NCI-H1048 (cell line): ENCODE measurements around the gene ANK3.
"Not testable (repeated sequence)": the region's sequence is repeated elsewhere in the genome, so short reads cannot be mapped to it uniquely, and the experiment has no call there.

ENCODE experiments used
- DNase-seq: peaks from one replicate; lab custom pipeline; 2025; lab: John Stamatoyannopoulos, UW

Gene ANK3

DNA sequence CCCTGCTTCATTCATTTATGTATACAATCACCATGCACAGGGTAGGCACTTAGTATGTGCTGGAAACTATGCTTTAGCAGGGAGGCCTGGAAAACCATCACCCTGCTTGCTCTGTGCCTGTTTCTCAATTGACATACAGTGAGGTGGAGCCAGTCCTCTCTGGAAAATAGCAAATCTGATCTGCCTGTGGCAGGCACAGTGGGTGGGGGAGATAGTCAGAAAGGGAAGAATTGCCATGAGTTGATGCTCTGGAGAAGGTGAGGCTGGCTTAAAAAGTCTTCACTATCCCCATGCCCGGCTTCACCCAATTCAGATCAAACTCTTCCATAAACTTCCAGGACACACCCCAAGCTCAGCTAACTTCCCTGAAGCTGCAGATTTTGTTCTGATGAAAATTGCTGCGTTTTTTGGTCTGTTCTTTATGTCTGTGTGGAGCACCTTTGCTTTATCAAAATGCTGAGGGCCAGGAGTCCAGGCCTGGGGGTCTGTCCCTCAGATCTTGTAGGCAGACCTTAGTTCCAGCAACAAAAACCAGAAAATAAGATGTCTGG, 84.8 kb downstream of the ANK3 start:
- DNase-seq, result no peak

DNA sequence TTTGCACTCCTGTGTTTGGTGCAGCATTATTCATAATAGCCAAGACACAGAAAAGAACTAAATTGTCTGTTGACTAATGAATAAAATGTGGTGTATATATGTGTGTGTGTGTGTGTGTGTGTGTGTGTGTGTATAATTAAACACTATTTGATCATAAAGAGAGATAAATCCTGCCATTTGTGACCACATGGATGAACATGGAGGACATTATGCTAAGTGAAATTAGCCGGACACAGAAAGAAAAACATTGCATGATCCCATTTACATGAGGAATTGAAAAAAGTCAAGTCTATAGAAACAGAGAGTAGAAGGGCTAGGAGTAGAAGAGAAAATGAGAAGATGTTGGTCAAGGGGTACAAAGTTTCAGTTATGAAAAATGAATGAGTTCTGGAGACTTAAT, 85.9 kb downstream of the ANK3 start:
- DNase-seq, result no peak

DNA sequence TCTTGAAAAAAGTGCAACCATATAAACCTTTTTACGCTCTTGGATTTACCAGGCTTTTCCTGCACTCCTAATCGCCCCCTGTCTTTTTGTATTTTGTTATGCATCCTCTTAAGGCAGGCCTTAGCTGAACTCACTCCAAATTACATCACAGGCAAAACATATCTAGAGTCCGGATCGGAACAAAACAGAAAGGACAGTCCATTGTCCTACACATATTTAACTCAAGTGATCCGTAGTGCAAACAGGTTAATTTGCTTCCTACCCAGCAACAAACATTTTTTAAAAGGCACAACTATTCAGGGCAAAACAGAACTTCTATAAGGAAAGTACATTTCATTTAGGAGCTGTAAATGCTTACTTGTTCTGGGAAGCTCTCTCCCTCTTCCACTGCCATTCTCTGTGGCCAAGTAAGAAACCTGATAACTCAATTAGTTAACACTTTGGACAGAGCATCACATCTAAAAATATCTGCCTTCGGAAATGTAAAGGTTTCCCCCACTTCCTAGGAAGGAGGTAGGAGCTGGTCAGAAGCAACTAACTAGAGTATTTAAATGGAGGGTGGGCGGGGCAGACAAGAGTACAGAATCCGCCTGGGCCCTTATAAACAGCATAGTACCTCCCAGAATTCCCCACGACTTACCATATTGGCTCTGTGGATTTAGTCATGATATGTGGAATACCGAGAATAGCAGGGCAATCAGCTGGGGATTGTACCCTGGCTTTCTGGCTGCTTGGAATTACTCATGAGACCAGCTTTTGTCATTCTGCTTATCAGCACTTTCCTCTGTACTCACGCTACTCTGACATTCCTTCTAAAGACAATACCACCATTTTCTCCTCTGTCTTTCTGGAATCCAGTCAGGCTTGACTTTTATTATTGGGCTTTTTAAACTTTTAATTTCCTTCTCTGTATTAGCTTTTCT, 89.5 kb downstream of the ANK3 start:
- DNase-seq, result no peak

DNA sequence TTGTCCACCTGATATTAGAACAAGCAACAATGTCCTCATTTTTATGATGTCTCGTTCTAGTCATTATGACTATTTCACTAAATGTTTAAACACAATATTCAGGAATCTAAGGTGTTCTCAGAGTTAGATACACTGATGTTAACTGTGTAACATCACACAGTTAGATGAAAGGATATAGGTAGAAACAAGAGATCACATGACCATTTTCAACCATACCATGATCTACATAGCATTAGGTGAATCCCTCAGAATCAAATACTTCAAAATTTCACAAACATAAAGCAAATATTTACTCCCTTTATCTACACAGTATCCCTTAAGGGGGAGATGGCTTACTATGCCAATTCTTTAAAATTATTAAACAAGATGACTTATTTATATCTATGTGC, 90.3 kb downstream of the ANK3 start:
- DNase-seq, result no peak

DNA sequence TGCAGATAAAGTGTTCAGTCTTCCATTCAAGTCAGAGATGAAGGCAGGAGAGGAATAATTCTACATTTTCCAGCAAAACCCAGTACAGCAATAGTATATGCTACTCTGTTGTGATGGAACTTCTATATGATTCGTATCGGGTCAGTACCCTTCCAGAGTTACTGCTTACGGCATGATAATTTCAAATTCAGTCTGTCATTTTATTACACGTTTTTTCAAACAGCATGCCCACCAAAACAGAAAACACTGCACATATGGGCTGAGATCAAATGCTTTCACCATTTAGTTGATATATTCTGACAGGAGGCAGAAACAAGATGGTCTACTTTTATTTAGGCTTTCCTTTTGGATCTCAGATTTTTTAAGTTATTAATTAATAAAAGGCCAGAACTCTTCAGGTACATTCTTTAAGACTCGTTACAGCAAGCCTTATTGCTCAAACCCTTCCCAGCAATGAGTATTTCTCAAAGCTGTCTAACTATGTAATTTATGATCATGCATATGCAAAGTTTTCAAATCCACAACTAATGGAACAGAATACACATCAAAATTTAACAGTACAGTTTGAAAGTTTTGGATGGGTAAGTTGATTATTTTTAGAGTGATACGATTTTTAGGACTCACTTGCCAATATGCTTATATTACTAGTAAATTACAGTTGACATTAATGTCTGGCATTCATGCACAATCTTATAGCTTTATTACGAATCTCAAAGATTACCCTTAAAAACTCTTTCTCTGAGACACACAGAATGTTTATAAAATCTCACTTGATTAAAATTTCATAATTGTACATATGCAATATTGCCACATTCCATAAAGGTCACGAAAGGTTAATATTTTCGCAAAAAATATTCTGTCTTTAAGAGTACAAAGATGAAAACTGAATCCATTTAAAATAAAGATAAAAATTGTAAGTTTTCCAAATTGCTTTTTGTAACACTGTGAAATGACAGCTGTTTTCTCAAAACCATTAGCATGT, 91.0 kb downstream of the ANK3 start:
- DNase-seq, result no peak

DNA sequence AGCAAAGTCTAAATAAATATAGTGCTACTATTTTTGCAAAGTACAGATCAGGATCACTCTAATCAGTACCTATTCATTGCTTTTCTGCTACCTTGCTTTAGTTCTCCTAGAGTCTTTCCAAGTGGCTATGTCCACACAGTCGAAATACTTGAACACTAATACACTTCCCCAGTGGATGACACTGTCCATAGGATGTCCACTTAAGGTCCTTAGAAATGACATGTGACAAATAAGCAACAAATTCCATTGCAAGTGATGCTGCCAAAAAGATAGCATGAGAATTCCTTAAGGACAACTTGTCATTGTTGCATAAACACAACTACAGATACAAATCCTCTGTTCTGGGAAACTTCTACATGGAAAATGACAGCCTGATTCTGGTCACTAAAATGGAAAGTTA, 93.6 kb downstream of the ANK3 start:
- DNase-seq, result no peak

DNA sequence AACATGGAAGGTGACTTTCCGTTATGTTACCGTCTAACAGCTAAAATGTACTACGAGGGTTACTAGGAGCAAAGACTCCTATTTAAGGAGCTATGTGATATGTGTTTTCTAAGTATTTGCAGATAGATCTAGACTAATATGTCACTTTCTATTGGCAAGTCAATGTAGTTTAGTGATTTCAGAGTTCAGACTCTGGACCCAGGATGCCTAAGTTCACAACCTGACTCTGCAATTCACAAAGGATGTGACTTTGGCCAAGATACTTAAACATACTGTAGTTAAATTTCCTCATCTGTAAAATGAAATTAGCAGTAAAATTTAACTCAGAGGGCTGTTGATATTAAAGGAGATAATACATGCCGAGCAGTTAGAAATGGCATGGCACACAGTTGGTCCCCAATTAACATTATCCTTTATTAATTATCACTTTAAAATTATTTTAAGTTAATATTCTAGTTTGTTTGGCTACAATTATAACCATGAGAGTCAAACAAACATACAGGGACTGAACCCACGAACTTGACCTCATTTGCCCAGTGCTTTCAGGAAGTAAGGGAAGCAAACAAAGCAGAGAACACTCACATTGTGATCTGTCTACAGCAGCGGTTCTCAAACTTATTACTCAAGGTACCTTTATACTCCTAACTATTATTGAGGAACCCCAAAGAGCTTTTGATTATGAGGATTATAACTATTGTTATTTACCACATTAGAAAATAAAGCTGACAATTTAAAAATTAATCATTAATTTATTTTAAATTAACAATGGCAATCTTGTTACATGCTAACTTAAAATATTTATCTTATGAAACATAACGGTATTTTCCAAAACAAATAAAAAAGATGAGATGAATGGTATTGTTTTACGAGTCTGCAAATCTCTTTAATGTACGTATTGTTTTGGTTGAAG, 94.4 kb downstream of the ANK3 start:
- no peak for DNase-seq

DNA sequence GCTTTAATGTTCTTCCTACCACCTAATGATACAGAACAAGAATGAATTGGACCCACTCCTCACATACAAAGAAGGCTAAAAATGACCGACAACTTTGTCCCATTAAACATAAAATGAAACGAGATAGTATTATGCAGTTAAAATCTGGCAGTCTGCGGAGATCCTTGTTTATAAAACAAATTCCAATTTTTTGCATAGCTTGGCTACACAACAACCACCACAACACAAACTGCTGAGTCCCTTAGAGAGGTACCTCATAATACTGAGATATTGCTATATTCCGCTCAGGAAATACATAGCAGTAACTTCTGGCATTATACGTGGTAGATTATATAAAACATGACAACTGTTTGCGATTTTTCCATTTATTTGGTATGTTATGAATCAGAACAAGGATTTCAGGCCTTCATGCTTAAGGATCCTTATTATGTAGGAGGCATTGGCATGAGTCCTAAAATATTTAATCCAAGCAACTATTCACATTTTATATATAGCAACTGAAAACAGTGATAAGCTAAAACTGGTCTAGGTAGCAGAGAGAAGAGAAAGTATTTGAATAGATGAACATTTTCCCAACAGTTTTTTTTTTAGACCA, 96.0 kb downstream of the ANK3 start:
- DNase-seq, result no peak

DNA sequence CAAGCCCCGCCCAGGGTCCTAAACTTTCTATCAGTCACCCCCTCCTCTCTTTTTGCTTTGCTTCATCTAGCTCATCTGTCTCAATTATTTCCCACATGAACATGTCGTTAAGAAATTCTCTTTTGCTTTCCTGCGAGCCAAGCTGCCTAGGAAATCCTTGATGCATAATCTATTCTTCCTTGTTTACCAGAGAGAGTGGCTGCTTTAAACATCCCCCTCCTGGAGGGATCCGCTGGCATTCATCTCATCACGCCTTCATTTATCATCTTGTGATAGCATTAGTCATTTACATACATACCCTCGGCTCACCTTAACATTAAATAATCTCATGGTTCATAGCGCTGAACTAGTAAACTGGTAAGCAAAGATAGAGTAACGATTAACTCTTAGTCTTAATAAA, 96.7 kb downstream of the ANK3 start:
- DNase-seq, result no peak

DNA sequence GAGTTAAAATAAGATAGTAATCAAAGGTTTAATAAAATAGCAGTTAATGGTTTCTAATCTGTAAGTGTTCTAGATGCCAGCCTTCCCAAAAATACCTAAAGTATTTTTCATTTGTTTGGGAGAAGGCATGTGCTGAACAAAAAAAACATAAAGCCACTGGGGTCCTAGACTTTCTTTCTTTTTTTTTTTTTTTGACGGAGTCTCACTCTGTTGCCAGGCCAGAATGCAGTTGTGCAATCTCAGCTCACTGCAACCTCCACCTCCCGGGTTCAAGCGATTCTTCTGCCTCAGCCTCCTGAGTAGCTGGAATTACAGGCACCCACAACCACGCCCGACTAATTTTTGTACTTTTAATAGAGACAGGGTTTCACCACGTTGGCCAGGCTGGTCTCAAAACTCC, 97.1 kb downstream of the ANK3 start:
- not testable (repeated sequence) for DNase-seq

DNA sequence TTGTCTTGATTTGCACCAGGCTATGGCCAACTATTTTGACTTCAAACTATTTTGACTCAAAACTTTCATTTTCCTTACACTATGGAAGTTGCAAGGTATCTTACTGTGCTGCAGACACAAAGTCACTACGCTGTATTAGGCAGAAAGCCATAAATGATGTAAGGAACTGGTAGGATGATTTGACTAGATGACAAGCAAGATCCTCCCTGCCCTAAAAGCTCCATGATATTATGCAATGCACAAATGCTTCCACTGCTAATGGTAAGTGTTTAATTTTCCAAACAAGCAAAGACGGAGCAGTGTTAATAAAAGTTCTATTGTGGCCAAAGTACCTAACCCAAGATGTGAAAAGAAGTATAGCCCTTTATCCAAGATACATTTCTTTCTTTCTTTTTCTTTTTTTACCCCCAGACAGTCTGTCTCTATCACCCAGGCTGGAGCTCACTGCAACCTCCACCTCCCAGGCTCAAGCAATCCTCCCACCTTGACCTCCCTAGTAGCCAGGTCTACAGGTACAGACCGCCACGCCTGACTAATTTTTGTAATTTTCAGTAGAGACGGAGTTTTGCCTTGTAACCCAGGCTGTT, 98.2 kb downstream of the ANK3 start:
- no peak for DNase-seq

DNA sequence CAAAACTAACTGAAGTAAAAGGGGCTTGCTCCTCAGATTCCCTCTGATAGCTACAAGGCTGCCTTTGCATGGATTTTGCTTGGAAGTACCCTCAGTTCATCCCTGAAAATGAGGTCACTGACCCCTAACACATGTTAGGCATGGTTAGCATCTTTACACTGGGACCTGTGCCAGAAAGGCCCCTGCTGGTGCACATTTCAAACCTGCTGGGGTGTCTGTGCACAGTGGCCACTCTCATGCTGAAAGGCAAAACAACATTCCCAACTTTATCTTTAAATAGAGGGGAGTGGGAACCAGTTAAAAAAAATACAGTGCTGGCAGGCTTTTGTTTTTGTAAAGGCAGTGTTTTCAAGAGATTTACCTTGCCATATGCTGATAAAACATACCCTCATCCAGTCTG, 99.1 kb downstream of the ANK3 start:
- no peak for DNase-seq

DNA sequence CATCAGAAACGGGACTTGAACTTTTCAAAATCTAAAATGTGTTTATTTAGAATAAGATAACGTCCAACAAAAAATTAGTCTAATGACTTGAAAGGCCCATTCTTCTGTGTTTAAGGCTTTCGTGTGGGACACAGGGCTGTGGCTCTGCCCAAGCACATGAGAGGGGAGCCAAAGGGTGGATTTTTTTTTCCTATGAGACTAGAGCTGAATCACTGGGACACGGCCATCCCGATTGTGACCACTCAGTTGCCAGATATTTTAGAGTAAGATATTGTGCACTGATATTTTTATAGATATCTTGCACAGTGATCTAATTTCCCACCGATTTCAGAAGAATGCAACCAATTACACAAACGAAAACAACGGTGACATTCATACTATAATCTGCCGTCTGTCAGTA, 99.9 kb downstream of the ANK3 start:
- no peak for DNase-seq

DNA sequence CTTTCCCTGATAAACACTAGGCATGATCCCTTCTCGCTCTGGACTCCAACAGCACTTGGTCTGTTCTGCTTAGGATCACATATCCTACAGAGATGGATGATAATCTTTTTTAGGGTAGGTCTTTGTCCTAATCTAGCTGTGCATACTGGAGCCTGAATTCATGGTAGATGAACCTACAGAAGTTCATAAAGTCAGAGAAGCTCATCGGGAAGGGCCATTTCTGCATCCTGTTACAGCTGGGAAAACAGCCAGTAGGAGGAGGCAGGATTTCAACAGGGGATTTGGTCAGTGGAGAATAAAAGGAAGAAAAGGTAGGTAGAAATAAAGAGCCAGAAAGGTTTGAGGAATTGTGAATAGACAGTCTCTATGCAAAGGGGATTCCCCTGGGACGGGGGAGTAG, 101.4 kb downstream of the ANK3 start:
- DNase-seq, result no peak

DNA sequence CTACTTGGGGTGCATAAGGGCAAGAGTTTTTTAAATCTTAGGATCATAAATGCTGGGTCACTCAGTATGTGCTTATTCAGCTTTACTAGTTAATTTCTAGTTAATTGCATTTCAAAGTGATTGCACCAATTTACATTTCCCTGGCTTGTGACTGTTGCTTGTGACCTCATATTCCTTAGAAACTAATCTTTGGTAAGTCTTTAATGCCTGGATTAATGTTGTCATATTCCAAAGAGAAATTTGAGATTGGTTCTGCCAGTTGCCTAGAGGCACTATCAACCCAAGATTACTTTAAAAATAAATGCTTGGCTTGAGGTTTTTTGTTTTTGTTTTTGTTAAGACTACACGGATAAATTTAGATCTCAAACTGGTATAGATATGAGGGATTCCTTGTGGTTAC, 103.1 kb downstream of the ANK3 start:
- DNase-seq, result no peak

DNA sequence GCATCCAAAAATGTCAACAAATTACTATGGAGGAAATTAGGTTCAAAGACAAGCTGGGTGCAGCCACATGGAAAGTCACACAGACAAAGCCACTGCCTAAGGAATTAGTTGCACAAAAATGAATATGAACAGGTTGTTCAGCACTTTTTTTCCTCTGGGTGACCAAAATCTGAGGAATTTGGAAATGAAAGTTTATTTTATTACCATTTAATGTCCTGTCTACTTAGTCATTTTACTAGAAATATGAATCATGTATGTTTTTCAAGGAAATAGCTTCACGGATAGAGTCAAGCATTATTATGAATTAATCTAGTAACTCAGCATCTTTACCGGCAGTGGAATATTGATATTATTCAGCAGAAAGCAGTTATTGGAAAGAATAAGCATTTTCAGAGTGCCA, 106.3 kb downstream of the ANK3 start:
- no peak for DNase-seq

DNA sequence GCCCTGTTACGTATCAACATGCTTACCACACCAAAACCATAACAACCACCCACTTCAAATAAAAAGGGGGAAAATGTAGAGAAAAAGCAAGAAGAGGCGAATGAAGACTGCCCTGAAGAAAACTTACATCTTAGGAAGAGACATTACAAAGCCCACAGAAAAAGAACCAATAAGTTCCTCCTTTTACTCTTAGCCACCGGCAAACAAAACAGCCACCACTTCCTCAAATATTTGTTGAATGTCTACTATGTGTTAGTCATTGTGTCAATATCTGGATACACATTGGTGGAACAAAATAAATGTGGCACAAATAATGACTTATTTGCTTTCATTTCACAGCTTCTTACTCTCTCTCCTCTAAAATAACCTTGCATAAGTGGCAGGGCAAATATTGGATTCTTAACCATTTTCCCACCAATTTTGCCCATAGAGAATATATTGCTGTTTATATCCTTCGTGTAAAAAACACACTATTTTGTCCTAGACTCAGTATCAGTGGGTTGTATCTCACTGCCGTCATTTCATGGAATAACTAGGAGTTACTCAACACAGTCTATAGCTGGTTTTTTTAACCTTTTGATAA, 106.8 kb downstream of the ANK3 start:
- no peak for DNase-seq

DNA sequence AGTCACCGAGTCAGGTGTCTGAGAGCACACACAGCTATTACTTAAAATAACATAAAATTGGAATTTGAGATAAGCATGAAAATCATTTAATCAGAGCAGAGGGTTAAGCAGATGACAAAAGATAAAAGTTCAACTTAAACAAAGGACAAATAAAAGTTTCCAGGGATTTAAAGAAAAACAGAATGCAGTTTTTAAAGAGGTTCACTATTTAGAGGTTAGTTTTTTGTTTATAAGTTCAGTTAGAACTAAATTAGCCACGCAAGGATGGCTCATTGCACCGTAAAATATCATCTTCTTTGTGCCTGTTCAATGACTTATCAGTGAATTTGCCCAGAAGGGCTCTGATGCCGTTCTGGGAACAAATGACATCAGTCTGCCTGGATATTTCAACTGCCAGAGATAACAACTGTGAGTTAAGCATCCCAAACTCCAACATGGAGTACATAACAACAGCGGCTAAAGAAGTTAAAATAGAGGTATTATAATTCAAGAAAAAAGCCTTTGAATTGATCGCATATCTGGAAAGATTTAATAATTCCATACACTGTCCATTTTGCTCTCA, 107.8 kb downstream of the ANK3 start:
- no peak for DNase-seq

DNA sequence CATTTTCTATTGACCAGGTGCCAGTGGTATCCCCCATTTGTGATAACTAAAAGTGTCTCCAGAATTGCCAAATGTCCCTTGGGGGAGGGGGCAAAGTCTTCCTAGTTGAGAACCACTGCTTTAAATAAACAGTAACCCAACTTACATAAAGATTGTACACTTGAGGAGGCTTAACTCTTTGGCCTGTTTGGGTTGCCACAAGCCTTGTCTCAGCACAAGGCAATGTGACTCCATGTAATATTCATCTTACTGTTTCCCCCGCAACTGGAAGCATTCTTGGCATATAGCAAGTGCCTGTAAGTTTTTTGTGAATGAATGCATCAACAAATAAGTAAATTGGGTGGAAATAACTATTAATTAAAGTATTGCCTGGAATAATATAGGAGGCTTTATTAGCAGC, 108.3 kb downstream of the ANK3 start:
- DNase-seq, result no peak

DNA sequence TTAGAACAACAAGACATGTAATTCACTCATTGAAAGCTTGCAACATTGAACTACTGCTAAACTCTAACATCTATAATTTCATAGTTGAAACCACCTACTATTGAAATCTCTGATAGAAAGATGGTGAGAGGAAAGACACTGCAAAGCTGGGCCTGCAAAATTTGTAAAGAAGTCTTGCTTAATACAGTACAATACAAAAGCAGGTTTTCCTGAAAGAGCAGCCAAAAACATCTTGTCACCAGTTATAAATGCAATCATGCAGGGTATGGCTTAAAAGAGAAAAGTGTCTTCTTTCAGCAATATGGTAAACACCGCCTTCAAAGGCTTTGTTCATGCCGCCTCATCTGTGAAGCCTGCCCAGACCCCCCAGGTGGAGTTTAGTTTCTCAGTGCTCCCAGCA, 109.2 kb downstream of the ANK3 start:
- no peak for DNase-seq
